GM12892 (cell line): ENCODE results near the gene CNTFR.

Source experiments
- DNase-seq: peaks from one replicate; pipeline ENCODE4 v3.0.0; 2011; ENCODE audit not compliant: insufficient read length
- FAIRE-seq: peaks from 2 replicates; lab custom pipeline; 2011; peaks lifted over from hg19 to GRCh38; lab: Jason Lieb, UNC
- POLR2A ChIP-seq: IDR thresholded peaks from 2 replicates; pipeline ENCODE4 v1.6.1; 2011; ENCODE audit warnings: low read depth, low read length, control low read depth
- POLR2AphosphoS5 ChIP-seq: IDR thresholded peaks from 2 replicates; pipeline ENCODE4 v1.6.1; 2011; ENCODE audit warnings: low read depth, low read length, control low read depth
- TAF1 ChIP-seq: IDR thresholded peaks from 2 replicates; pipeline ENCODE4 v1.6.1; 2011; ENCODE audit warnings: low read depth, mild to moderate bottlenecking, control low read depth, low read length, borderline replicate concordance

Gene CNTFR

GRCh38 chr9:34582787-34583186 lies 6.7 kb downstream of the CNTFR start:
- TF ChIP-seq TAF1 (no peak), POLR2A (no peak), POLR2AphosphoS5 (no peak)
- FAIRE-seq (no peak), DNase-seq (no peak)

GRCh38 chr9:34581318-34581717 lies 8.2 kb downstream of the CNTFR start:
- TF ChIP-seq POLR2A (no peak), TAF1 (no peak), POLR2AphosphoS5 (no peak)
- no peak for FAIRE-seq
- no peak for DNase-seq

DNA sequence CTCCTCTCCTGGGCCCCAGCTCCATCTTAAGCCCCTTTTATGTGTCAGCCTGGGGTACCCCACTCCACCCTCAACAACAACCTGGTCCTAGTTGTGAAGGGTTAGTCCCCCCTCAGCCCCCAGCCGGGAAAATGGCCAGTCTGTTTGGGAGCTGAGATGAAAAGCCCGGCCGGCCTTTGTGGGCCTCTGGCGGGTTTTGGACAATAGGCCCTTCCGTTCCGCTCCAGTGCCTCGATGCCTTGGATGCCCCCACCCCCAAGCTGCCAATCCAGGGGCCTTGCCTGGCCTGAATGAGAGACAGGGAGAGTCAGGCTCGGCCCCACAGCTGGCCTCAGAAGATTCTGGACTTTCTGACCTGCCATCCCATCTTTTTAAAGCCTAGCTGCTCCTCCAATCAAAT lies 9.2 kb downstream of the CNTFR start:
- DNase-seq: no peak
- no peak for TF ChIP-seq TAF1
- no peak for TF ChIP-seq POLR2A
- FAIRE-seq: no peak

DNA sequence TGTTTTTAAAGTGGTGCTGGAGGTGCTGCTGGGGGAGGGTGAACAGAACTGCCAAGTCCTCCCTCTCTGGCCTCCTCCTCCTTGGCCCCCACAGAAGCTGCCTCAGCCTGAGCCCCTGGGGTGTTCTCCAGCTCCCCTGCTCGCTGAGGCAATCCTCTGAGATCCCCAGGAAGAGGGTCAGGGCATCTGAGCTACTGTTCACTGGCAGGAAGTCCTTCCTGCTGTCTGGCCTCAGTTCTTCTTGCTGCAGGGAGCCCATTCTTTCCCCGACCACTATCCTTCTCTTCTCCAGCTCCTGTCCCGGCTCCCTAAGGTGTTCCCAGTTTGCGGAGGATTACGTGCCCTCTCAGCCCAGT lies 9.7 kb downstream of the CNTFR start:
- DNase-seq: no peak
- TF ChIP-seq TAF1 (no peak), POLR2A (no peak), POLR2AphosphoS5 (no peak)
- no peak for FAIRE-seq

DNA sequence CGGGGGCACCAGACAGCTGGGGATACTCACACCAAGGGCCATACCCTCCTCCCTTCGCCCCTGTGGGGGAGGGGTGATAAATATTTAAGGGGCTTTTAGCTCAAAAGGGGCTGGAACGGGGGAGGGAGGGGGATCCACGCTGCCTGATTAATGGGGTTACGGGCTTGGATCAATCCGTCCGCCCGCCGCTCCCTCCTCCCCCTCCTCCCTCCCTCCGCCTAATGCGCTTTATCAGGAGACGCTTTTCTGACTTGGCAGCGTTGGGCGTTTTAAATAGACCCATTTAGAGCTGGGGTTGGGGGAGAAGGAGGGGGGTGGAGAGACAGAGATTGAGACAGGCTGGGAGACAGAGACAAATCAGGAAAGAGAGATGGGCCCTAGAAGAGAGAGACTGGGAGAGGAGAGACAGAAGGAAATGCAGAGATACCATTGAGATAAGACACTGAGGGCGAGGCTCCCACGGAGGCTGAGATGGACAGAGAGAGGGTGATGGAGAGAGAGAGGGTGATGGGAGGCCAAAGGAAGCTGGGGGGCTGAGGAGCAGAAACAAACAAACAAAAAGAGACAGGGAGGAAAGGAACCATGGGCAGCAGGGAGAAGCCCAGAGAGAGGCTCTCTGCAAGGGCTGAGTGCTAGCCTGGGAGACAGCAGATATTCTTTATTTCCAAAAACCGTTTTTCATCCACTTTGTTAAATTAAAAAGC lies 10.3 kb downstream of the CNTFR start:
- FAIRE-seq (no peak), DNase-seq (no peak)
- TF ChIP-seq POLR2A (no peak), TAF1 (no peak), POLR2AphosphoS5 (no peak)

- FAIRE-seq: no peak
- TF ChIP-seq TAF1 (no peak), POLR2AphosphoS5 (no peak), POLR2A (no peak)
- no peak for DNase-seq
Observed at GRCh38 chr9:34578241-34579103, 11.1 kb downstream of the CNTFR start.

GRCh38 chr9:34577400-34578240 lies 11.9 kb downstream of the CNTFR start:
- FAIRE-seq: no peak

GRCh38 chr9:34576597-34577399 lies 12.7 kb downstream of the CNTFR start:
- FAIRE-seq: no peak
- TF ChIP-seq TAF1: no peak
- TF ChIP-seq POLR2A: no peak
- no peak for TF ChIP-seq POLR2AphosphoS5
- DNase-seq: no peak

More at GRCh38 chr9:34577400-34578240, 11.9 kb downstream of the CNTFR start:
- TF ChIP-seq TAF1: no peak
- TF ChIP-seq POLR2AphosphoS5: no peak
- TF ChIP-seq POLR2A: no peak
- DNase-seq: no peak

DNA sequence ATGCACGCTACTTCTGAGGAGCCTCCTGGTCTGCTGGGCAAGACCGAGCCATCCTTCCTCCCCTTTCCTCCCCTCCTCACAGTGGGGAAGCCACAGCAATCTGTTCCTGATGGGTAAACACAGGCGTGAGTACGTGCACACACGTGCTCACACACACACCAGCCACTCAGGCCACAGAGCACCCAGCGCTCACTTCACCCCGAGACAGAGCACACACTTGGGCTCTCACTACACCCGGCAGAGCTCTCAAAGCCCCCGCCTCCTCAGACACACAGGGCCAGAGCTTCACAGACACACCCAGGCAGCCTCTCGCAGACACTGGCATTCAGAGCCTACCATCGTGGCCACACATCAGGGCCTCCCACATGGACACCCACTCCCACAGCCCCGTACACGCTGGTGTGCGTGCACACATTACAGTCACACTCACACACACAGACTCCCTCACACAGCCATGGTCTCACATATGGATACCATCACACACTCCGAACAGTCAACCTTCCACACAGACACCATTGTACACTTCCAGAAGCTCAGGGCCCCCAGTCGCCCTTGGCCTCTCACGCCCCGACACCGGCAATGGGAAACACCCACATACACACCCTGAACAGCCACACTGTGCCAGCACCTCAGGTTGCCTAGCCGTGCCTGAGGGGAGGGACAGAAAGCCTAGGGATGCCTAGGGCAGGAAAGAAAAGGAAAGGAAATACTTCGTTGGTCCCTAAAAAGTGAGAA lies 13.5 kb downstream of the CNTFR start:
- FAIRE-seq: no peak
- no peak for DNase-seq
- no peak for TF ChIP-seq TAF1
- TF ChIP-seq POLR2A: no peak
- TF ChIP-seq POLR2AphosphoS5: no peak

DNA sequence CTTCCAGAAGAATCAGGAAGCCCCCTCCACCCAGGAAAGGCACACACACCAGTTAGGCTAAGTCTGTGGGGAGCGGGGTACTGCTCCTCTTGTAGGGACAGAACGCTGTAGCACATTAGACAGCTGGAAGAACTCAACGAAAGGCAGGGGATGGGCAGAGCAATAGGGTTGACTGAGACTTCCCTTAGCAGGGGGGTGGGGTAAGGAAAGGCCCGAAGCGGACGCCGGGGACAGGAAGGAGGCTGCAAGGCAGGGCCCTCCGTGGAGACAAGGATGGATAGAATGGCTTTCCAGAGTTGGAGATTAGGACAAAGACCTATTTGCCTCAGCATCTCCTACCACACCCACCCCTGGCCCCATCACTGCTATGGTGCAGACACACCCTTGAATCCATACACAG lies 14.3 kb downstream of the CNTFR start:
- FAIRE-seq (no peak), DNase-seq (no peak)
- TF ChIP-seq TAF1 (no peak), POLR2AphosphoS5 (no peak), POLR2A (no peak)
